GM21390 (cell line): ENCODE measurements around the gene SPINT4.
"Not testable (repeated sequence)": the region's sequence is repeated elsewhere in the genome, so short reads cannot be mapped to it uniquely, and the experiment has no call there.

Experiments used
- ATAC-seq: cut with Tn5 transposase; IDR thresholded peaks from one replicate; pipeline ENCODE4 v1.9.1; 2021; ENCODE audit not compliant: unreplicated experiment

SPINT4 gene

GRCh38 chr20:45722047-45722446 lies at the start of gene SPINT4:
Gene SPINT4, plus strand, starts transcription at chr20:45722347. Its CDS starts 21 bp downstream, at chr20:45722368.
- ATAC-seq = no peak

DNA sequence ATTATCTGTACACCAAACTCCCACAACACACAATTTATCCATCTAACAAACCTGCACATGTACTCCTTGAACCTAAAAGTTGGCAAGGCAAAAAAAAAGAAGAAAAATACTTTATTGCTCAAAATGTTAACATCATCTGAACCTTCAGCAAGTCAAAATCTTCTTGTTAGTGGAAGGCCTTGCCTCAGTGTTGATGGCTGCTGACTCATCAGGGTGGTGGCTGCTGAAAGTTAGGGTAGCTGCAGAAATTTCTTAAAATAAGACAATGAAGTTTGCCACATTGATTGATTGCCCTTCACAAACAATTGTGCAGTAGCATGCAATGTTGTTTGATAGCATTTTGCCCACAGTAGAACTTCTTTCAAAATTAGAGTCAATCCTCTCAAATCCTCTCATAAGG lies 49.4 kb upstream of the SPINT4 start:
- ATAC-seq = no peak

- no peak for ATAC-seq
Measured at GRCh38 chr20:45679650-45680049, 42.5 kb upstream of the SPINT4 start.

DNA sequence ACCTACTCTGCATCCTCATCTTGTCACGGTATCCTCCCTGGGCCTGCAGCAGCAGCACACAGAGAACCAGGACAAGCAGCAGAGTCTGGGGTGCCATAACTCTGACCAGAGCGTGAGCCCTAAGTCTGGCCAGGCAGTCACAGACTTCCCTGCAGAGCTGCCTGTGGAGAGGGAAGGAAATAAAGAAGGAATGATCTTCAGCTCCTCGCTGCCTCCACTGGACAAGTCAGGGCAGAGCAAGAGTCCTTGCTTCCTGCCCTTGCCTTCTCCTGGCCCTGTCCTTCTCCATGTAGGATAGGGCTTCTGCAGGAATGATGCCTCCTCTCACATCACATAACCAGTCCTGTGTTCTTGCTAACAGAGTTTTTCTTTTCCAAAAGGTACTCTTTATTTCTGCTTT lies 36.3 kb upstream of the SPINT4 start:
- no peak for ATAC-seq

GRCh38 chr20:45693346-45693745 lies 28.8 kb upstream of the SPINT4 start:
- not testable (repeated sequence) for ATAC-seq

DNA sequence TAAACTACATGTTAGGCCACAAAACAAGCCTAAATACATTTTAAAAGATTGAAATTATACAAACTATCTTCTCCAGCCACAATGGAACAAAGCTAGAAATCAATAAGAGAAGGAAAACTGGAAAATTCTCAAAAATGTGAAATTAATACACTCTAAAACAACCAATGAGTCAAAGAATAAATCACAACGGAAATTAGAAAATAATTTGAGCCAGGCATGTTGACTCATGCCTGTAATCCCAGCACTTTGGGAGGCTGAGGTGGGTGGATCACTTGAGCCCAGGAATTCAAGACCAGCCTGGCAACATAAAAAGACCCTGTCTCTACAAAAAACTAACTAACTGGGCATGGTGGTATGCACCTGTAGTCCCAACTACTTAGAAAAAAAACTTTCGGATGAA lies 26.7 kb upstream of the SPINT4 start:
- no peak for ATAC-seq

GRCh38 chr20:45701104-45701503 lies 21.0 kb upstream of the SPINT4 start:
- ATAC-seq = no peak

DNA sequence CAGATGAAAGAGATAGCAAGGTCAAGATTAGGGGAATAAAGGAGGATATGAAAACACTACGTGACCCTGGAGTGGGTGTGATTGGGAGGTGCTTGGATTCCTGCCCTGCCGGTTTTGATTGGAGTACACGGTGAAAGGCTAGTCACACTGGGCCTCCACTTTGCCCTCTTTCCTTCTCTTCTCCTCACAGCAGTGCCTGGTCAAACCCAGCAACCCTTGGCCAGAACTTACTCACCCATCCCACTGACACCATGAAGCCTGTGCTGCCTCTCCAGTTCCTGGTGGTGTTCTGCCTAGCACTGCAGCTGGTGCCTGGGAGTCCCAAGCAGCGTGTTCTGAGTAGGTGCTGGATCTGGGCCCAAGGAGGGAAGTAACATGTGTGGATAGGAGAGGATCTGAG lies 20.3 kb upstream of the SPINT4 start, which contains the start of gene WFDC13:
TSS of gene WFDC13 (plus strand) at position 166 of the 400 bp plus-strand sequence. CDS start at position 252, 86 bp downstream.
- no peak for ATAC-seq

DNA sequence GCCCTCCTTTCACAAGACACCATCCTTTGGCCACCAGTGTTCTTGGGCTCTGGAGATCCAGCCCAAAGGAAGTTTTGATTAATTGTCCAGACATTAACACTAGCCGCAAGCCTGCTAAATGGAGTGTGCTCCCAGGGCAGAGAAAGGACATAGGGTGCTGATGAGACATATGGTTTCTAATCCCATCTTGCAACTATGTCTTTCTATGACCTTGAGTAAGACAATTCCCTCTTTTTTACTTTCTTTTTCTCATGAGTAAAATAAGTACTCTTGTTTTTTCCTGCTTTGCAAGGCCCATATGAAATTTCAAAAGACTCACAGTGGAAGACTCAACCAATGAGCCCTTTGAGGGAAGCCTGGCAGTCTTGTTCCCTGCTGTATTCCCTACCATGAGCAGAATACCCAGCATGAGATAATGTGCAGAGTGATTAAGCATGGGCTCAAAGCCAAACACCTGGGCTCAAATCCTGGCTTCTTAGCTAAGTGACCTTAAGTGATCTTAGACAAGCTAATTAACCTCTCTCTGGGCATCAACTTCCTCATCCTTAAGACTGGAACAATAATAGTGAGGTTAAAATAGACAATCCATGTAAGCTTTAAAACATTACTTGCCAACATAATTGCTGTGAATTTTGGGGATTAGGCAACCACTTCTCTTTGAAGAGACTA lies 17.0 kb upstream of the SPINT4 start, which contains the start of gene WFDC10B:
TSS of gene WFDC10B (minus strand) at position 51 of the 669 bp plus-strand sequence. CDS start 19,027 bp downstream, outside the sequence.
- ATAC-seq = no peak

GRCh38 chr20:45716141-45716688 lies 5.9 kb upstream of the SPINT4 start:
- ATAC-seq = not testable (repeated sequence)

DNA sequence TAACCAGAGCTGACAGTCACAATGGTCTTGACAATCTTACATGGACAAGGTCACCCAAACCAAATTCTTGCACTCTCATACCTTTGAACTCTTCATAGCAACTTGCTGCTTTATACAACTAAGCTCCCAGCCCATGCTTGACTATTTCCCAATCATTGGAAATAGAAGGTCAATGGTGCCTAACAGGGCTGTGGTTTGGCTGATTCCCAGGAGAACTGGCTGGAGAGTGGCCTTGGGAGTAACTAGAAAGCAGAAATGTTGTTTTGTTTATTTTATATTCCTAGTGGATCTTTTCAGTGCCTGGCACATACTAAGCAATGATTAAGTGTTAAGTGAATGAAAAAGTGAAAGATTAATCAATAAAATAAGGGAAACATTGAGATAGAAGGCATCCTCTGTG lies 3.0 kb downstream of the SPINT4 start:
- ATAC-seq = no peak

GRCh38 chr20:45727044-45727443 lies 4.9 kb downstream of the SPINT4 start:
- no peak for ATAC-seq

DNA sequence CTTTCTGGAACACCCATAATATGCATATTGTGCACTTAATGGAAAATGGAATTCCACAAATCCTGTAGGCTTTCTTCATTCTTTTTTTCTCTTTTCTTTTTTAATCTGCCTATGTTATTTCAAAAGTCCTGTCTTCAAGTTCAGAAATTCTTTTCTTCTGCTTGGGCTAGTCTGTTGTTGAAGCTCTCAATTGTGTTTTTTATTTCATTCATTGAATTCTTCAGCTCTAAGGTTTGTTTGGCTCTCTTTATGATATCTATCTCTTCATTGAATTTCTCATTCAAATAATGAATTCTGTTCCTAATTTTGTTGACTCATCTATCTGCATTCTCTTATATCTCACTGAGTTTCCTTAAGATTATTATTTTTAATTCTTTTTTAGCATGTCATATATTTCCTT lies 10.1 kb downstream of the SPINT4 start:
- no peak for ATAC-seq

DNA sequence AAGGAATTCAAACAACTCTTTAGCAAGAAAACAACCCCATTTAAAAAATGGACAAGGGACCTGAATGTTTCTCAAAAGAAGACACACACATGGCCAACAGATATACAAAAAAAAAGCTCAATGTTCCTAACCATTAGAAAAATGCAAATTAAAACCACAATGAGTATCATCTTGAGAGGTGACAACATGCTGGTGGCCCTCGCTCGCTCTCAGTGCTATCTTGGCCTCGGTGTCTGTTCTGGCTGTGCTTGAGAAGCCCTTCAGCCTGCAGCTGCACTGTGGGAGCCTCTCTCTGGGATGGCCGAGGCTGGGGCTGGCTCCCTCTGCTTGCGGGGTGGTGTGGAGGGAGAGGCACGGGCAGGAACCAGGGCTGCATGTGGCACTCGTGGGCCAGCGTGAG lies 13.4 kb downstream of the SPINT4 start:
- ATAC-seq = no peak

- no peak for ATAC-seq
Measured at GRCh38 chr20:45735988-45736387, 13.8 kb downstream of the SPINT4 start.

DNA sequence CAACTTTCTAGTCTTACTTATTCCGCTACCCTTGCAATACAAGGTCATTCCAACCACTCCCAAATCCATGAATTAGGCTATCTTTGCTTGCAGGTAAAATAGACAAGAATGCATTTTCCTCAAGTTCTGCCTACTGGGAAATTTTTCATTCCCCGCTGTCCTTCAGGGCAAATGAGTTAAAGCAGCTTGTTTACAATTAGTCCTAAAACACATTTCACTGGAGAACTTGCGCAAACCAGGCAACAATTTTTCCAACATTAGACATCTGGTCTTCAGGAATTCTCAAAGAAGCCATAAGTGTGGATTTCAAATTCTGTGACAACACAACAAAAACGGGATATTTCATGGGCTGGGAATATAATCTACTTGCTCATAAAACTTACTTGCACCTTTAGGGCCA lies 20.4 kb downstream of the SPINT4 start:
- ATAC-seq = no peak

DNA sequence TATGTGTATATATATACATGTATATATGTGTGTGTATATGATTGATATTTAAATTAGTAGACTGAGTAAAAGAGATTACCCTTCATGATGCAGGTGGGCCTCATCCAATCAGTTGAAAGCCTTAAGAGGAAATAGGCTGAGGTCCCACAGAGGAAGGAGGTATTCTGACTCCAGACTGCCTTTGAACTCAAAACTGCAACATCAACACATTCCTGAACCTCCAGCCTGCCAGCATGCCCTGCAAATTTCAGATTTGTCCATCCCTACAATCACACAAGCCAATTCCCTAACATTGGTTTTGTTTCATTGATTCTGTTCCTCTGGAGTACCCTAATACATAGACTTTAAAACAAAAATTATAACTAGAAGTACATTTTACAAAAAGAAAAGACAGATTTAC lies 22.9 kb downstream of the SPINT4 start:
- ATAC-seq = no peak

GRCh38 chr20:45751721-45752120 lies 29.6 kb downstream of the SPINT4 start:
- ATAC-seq = no peak

GRCh38 chr20:45752746-45753145 lies 30.6 kb downstream of the SPINT4 start:
- ATAC-seq = no peak

DNA sequence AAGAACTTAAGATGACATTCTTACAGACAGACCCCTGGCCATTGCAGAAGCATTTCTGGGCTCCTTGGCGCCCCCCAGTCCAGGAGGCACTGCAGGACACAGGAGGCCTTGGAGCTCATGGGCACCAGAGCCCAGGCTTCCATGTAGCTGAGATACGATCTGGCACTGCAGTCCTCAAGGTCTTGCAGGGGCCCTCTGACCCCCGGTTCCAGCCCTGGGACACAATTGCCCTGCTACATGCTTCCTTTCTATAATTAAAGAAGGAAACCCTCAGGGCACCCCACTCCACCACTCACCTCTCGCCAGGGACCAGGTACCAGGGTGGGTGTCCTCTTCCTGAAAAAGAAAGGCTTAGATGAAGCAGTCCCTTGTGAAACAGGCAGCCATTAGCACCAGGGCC lies 35.9 kb downstream of the SPINT4 start:
- no peak for ATAC-seq

DNA sequence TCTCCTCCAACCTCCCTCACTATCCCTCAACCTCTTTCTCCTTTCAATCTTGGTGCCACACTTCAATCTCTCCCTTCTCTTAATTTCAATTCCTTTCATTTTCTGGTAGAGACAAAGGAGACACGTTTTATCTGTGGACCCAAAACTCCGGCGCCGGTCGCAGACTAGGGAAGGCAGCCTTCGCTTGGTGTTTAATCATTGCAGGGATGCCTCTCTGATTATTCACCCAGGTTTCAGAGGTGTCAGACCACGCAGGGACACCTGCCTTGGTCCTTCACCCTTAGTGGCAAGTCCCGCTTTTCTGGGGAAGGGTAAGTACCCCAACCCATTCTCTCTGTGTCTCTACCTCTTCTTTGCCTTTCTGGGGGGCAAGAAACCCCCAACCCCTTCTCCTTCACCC lies 37.8 kb downstream of the SPINT4 start:
- not testable (repeated sequence) for ATAC-seq

GRCh38 chr20:45761966-45762365 lies 39.8 kb downstream of the SPINT4 start:
- ATAC-seq = not testable (repeated sequence)
